ENCODE results near the gene RPL37. TPM values are rescaled to one million over a fixed set of nuclear protein-coding genes. Genes with fewer than 3 reads are reported as not detected.

The RPL37 gene
- total and polyA plus RNA-seq, 2 donors (not counting 3 experiments of a cell fraction or from before 2014, with no cell fraction given): 259 to 1,348 TPM

- DNase-seq (ENCODE audit: low read depth, low spot score) (no peak), FAIRE-seq (peak; percentile 26)
- H3K4me3 ChIP-seq (replicated peaks in 1 of 3; ENCODE audit: insufficient read depth in 1 of 3, low read depth in 1 of 3, low read length in 3 of 3): no peak overlapping the region
- CTCF ChIA-PET: interaction anchor here (1.4 kb wide), 1 partner anchor 14 kb away, joined by 4 read pairs; the partner anchor contains the start of gene PRKAA1
- no peak overlapping the region for H3K27ac ChIP-seq (ENCODE audit: insufficient read depth, low read depth, low read length)
- no peaks in the 10 kb centered on the region for H3K36me3 ChIP-seq (ENCODE audit: control insufficient read depth in 2 of 2, extremely low read depth in 1 of 2, insufficient read depth in 2 of 2, low read length in 2 of 2)
- H3K4me2 ChIP-seq (ENCODE audit: insufficient read depth, low read length): no peak overlapping the region
- no peaks in the 10 kb centered on the region for H3K4me1 ChIP-seq (ENCODE audit: control insufficient read depth, extremely low read depth, insufficient read depth, low read length)
- no peaks in the 10 kb centered on the region for H3K79me2 ChIP-seq (ENCODE audit: control insufficient read depth, insufficient read depth, low read length)
- H2AFZ ChIP-seq (ENCODE audit: low read depth, low read length): no peak overlapping the region
- dilution Hi-C loops (cut with MboI; ENCODE audit: extremely low pct_ligation_motif_present, low sequenced_read_pairs) (no loop called here), intact Hi-C loops (cut with micrococcal nuclease) (no loop called here)
- TF ChIP-seq POLR2A (IDR thresholded peaks at IDR 0.05; ENCODE audit: low read depth, low read length) (no peak), MAX (IDR thresholded peaks at IDR 0.05; ENCODE audit: insufficient read depth, insufficient read length) (no peak), FOS (IDR thresholded peaks at IDR 0.05; ENCODE audit: borderline replicate concordance, insufficient read depth, low read length) (no peak), EZH2 (IDR thresholded peaks at IDR 0.05; ENCODE audit: borderline replicate concordance, low read depth, low read length, severe bottlenecking) (no peak), POLR2AphosphoS5 (IDR thresholded peaks at IDR 0.05; ENCODE audit: insufficient read depth, low read depth, low read length) (no peak), MYC (IDR thresholded peaks at IDR 0.05; ENCODE audit: low read depth, low read length) (no peak), JUN (IDR thresholded peaks at IDR 0.05; ENCODE audit: borderline replicate concordance, insufficient read depth, insufficient read length, low read depth) (no peak), GATA2 (IDR thresholded peaks at IDR 0.05; ENCODE audit: insufficient read depth, insufficient read length, low read depth, low read length) (no peak)
- TF ChIP-seq, protein P1, sequence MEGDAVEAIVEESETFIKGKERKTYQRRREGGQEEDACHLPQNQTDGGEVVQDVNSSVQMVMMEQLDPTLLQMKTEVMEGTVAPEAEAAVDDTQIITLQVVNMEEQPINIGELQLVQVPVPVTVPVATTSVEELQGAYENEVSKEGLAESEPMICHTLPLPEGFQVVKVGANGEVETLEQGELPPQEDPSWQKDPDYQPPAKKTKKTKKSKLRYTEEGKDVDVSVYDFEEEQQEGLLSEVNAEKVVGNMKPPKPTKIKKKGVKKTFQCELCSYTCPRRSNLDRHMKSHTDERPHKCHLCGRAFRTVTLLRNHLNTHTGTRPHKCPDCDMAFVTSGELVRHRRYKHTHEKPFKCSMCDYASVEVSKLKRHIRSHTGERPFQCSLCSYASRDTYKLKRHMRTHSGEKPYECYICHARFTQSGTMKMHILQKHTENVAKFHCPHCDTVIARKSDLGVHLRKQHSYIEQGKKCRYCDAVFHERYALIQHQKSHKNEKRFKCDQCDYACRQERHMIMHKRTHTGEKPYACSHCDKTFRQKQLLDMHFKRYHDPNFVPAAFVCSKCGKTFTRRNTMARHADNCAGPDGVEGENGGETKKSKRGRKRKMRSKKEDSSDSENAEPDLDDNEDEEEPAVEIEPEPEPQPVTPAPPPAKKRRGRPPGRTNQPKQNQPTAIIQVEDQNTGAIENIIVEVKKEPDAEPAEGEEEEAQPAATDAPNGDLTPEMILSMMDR (IDR thresholded peaks at IDR 0.05; ENCODE audit: extremely low read depth in 1 of 2, insufficient read depth in 1 of 2, low read depth in 1 of 2, low read length in 2 of 2): no peak
- no TSS peak for BruUV-seq (replicated peaks)
- POLR2A ChIA-PET: no interaction called here
- peaks cover 0 to 1% of the 10 kb centered on the region in 2 experiments for H3K27me3 ChIP-seq (ENCODE audit: control insufficient read depth in 2 of 2, insufficient read depth in 2 of 2, low read length in 2 of 2)
- H3K9ac ChIP-seq (replicated peaks; ENCODE audit: extremely low read depth, insufficient read depth, low read length): no peak overlapping the region
- no peaks in the 10 kb centered on the region for H3K9me3 ChIP-seq (replicated peaks; ENCODE audit: control insufficient read depth, insufficient read depth, low read length)
- no peaks in the 10 kb centered on the region for H3K9me1 ChIP-seq (replicated peaks; ENCODE audit: control insufficient read depth, extremely low read depth, insufficient read depth, low read length)
- H4K20me1 ChIP-seq (replicated peaks; ENCODE audit: control insufficient read depth, extremely low read depth, insufficient read depth, low read length): no peaks in the 10 kb centered on the region
Observed at GRCh38 chr5:40812125-40812524, 22.9 kb downstream of the RPL37 start.
